Stimulated activated CD4-positive, alpha-beta T cell treated with anti-CD3 and anti-CD28 coated beads, Interleukin-1b, Interleukin-23, amount 100 ng/mL, for 24 hours (primary cell): ENCODE measurements around the gene PRPF31.

Source experiments
- DNase-seq, 4 experiments: peaks; one replicate each; pipeline ENCODE4 v3.0.0-alpha.2; 2020; ENCODE audit warnings: low read depth in 4 of 4, low spot score in 1 of 4

Gene PRPF31

GRCh38 chr19:54106716-54107115 lies 8.8 kb upstream of the PRPF31 start:
- DNase-seq: no peak

- no peak for DNase-seq
These were observed 7.6 kb upstream of the PRPF31 start for GRCh38 chr19:54107876-54108490.

GRCh38 chr19:54108496-54108895 lies 7.1 kb upstream of the PRPF31 start:
- no peak for DNase-seq

- DNase-seq: no peak
These were observed 5.9 kb upstream of the PRPF31 start for GRCh38 chr19:54109651-54110050.

GRCh38 chr19:54114340-54115108 lies 1.0 kb upstream of the PRPF31 start:
- DNase-seq: no peak

GRCh38 chr19:54121259-54121658 lies 5.7 kb downstream of the PRPF31 start:
- no peak for DNase-seq

- no peak for DNase-seq
These were observed 8.1 kb downstream of the PRPF31 start for GRCh38 chr19:54123682-54124081.

- no peak for DNase-seq
These were observed 8.8 kb downstream of the PRPF31 start for GRCh38 chr19:54124393-54124792.

- DNase-seq: no peak
These were observed 10.2 kb downstream of the PRPF31 start for GRCh38 chr19:54125713-54126112.

- DNase-seq: no peak
These were observed 12.3 kb downstream of the PRPF31 start for GRCh38 chr19:54127688-54128440.

GRCh38 chr19:54128441-54128725 lies 12.8 kb downstream of the PRPF31 start:
- DNase-seq: no peak

- DNase-seq: no peak
These were observed 13.5 kb downstream of the PRPF31 start for GRCh38 chr19:54128796-54129616.

- no peak for DNase-seq
These were observed 14.1 kb downstream of the PRPF31 start for GRCh38 chr19:54129617-54129996.

GRCh38 chr19:54133312-54133956 lies 17.9 kb downstream of the PRPF31 start:
- no peak for DNase-seq

GRCh38 chr19:54133957-54134590 lies 18.5 kb downstream of the PRPF31 start:
- DNase-seq: no peak

GRCh38 chr19:54136086-54136863 lies 20.7 kb downstream of the PRPF31 start:
- DNase-seq: no peak

- DNase-seq: peak; percentile 92 to 97 (median 96)
These were observed 21.5 kb downstream of the PRPF31 start for GRCh38 chr19:54136864-54137698.

GRCh38 chr19:54137699-54138488 lies 22.3 kb downstream of the PRPF31 start, which contains the start of gene CNOT3:
CNOT3 (plus strand) TSS chr19:54137762; CDS start chr19:54142979, 5,217 bp downstream.
- DNase-seq: no peak
